H7 (cell line): ENCODE measurements around the gene PNPLA2. TPM values are rescaled to one million over a fixed set of nuclear protein-coding genes. Genes with fewer than 3 reads are reported as not detected.

Experiments
- DNase-seq: peaks from one replicate; pipeline ENCODE4 v3.0.0; 2012
- H3K27me3 ChIP-seq: 2 replicates; pipeline ENCODE4 v1.6.0; 2011; ENCODE audit warnings: mild to moderate bottlenecking, low read length; ENCODE audit not compliant: control insufficient read depth, insufficient read depth
- H3K36me3 ChIP-seq: replicated peaks from 2 replicates; pipeline ENCODE4 v1.5.1; 2011; ENCODE audit warnings: low read length; ENCODE audit not compliant: control insufficient read depth, insufficient read depth
- H3K4me3 ChIP-seq: 2 replicates; pipeline ENCODE4 v1.5.1; 2011; ENCODE audit warnings: low read depth, mild to moderate bottlenecking, control low read depth, low read length, moderate library complexity; ENCODE audit not compliant: insufficient read depth
- total RNA-seq: library from RNA; depleted of rRNA; stranded (reverse); fragments of >200 nt; shearing (Covaris generic); gene quantifications from 2 replicates; pipeline ENCODE4 v1.2.3, GENCODE V29; 2014; rRNA removed

Gene PNPLA2, protein sequence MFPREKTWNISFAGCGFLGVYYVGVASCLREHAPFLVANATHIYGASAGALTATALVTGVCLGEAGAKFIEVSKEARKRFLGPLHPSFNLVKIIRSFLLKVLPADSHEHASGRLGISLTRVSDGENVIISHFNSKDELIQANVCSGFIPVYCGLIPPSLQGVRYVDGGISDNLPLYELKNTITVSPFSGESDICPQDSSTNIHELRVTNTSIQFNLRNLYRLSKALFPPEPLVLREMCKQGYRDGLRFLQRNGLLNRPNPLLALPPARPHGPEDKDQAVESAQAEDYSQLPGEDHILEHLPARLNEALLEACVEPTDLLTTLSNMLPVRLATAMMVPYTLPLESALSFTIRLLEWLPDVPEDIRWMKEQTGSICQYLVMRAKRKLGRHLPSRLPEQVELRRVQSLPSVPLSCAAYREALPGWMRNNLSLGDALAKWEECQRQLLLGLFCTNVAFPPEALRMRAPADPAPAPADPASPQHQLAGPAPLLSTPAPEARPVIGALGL
- 15.7 and 28.7 TPM in 2 replicates for total RNA-seq

DNA sequence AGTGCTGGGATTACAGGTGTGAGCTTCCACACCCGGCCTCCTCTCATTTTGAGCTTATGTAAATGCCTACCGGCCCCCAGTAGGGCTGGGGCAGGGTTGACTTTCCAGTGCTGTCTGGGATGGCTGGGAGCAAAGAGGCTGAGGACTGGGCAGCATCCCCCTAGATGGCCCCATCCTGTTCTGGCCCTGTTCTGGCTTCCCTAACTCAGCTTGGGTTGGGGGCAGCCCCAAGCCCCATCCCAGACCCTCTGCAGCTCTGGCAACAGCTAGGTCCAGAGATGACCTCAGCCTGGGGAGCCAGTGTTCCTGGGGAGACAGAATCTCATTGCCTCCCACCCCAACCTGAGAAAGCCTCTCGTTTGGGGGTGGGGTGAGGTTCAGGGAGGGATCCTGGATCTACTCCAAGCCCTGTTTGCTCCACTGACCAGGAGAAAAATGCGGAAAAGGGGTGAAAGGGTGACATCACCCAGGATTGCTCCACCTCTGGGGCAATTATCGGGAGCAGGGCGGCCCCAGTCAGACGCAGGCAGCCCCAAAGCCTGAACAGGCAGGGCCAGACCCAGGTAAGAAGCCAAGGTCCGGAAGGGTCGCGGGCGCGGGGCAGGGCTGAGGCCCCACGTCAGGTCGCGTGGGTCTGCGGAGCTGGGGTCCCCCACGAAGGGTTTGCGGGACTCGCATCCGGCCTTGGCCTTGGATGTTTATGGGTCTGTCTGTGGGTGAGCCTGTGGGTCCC lies at the start of gene PNPLA2:
Gene PNPLA2 (plus strand): TSS at position 519 of the 733 bp plus-strand sequence. CDS start 805 bp downstream, outside the sequence.
- H3K27me3 ChIP-seq = no peaks in the 10 kb centered on the region
- H3K36me3 ChIP-seq = peaks cover under 1% of the 10 kb centered on the region; the same call in 1 of the 2 replicates
- DNase-seq = no peak
- H3K4me3 ChIP-seq = peak within 1 kb of the TSS; percentile 90

DNA sequence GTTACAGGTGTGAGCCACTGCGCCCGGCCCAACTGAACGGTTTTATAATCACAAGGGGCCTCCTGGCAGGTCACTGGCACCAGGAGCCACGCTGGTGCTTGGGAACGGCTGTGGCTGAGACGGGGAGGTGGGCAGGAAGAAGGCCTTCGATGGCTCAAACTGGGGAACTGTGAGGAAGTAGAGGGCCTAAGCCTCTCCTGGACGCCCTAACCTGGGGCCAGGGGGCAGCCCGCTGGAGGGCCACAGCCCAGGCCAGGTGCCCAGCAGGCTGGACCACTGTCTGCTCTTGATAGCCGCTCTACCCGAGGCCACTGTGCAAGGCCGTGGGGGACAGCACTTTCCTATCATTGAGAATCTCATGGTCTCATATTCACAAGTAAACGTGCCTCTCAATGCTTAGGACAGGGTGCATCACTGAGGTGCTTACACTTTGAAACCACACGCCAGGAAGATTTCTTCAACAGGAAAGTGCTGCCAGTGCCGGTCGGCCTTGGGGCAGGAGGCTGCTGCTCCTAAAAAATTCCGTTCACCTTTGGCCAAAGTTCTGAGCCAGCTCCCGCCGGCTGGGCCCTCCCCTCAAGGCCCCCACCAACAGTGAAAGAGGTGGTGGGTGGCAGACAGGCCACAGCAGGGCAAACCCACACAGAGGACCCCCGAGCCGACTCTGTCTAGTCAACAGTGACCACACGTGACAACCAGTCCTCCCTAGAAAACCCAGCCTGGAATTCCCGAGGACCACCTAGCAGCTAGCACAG lies 48.6 kb upstream of the PNPLA2 start:
- DNase-seq = no peak
- no peaks in the 10 kb centered on the region for H3K27me3 ChIP-seq
- no peak overlapping the region for H3K4me3 ChIP-seq
- peaks cover 13% of the 10 kb centered on the region for H3K36me3 ChIP-seq

DNA sequence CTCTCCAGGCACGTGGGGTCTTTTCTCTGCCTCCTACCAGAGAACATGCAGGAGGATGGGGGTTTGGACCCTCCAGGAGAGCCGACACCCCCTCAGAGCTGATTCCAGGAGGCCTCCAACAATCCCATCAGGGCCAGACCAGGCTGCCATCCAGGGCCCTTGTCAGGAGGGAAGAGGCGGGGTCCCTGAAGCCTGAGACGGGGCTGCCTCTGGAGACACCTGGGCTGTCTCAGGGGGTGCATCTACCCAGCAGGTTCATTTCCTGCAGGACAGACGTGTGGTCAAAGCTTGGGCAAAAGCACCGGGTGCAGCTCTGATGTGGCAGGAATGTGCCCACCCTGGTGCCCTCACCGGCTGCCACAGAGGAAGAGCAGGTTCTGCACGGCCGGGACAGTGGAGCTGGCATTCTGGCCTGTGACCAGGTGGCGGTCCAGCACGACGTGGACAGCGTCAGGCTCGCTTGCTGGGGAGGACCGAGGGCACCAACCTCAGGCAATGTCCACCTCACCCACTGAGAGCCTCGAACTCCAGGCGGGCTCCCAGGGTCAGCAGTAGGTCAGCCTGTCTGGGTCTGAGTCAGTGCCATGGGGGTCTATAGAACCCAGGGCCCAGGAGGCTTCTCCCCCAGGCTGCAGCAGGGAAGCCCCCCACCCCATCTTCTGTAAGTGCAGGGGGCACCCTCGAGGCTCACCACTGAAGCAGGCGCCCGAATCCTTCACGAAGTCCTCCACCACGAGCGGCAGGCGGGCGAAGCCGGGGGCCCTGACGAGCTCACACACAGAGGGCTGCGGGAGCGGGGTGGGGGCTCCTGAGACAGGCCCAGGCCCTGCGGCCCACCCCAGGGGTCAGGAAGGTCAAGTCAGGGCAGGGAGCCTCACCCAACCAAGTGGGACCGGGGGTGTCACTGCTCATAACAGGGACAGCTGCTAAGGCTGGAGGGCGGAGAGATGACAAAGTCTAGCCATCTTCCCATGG lies 47.8 kb upstream of the PNPLA2 start:
- H3K4me3 ChIP-seq = no peak overlapping the region
- no peak for DNase-seq
- H3K36me3 ChIP-seq = peaks cover 13% of the 10 kb centered on the region
- H3K27me3 ChIP-seq = no peaks in the 10 kb centered on the region

DNA sequence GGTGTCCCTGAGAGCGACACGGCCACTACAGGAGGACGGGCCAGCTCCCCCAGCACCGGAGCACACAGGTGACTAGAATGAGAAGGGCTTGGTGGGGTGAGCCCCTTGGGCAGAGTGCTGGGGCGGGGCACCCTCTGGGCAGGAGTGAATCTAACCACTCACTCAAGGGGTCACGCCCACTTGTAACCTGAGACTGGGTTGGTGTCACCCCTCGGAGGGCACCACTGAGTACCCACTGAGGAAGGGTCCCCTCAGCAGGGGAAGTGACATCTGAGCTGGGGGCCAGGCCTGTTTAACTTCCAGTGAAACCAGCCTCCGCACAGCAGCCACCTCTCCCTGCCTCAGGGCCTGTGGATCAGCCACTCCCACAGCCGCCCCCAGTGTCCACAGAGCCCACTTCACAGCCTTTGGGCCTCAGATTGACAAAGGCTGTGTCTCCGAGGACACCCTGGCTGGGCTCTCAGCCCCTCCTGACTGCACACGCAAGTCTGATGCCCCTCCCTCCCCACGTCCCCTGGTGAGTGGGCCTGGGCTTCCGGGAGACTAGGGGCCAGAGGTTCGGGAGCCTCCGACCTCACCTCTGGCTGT lies 47.0 kb upstream of the PNPLA2 start:
- H3K27me3 ChIP-seq = no peaks in the 10 kb centered on the region
- no peak overlapping the region for H3K4me3 ChIP-seq
- peaks cover 9% of the 10 kb centered on the region for H3K36me3 ChIP-seq
- no peak for DNase-seq

DNA sequence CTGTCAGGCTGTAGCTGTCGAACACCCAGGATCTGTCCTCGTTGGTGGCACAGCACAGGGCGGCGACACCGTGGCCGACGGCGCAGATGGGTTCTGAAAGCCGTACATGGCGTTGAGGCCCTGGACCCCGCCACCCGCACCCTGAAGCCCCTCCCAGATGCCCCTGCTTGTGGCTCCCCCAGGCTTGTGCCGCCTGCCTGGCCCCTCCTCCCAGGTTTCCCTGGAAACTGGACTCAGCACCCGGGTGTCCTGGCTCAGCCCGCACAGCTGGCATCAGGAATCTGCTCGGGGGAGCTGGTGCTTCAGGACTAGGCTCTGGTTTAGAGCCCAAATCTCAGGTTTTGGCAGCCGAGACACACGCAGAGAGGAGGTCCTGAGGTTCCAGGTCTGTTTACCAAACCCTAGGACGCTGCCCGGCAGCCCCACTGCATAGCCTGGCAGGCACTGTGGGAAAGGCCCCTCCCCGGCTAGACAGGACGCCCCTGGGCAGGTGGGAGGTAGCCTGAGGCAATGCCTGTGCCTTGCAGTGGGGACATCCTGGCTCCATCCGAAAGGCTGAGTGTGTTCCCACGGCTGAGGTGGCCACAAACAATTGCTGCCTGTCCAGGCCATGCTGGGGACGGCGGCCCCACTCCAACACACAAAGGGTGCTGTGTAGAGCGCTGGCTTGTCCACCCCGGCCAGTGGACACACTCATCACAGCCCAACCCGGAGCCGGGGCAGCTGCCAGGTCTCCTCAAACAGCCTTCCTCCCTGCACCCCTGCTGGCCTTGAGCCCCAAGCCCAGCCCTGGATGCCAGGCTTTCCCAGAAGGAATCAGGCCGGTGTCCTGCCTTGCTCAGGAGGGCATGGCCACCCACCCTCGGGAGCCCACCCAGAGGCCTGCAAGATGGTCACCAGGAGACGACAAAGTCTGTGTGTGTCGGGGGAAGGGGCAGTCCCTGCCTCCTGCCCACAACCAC lies 46.0 kb upstream of the PNPLA2 start:
- Histone ChIP-seq H3K36me3 (peaks cover 9% of the 10 kb centered on the region), H3K4me3 (no peak overlapping the region), H3K27me3 (no peaks in the 10 kb centered on the region)
- DNase-seq = no peak

DNA sequence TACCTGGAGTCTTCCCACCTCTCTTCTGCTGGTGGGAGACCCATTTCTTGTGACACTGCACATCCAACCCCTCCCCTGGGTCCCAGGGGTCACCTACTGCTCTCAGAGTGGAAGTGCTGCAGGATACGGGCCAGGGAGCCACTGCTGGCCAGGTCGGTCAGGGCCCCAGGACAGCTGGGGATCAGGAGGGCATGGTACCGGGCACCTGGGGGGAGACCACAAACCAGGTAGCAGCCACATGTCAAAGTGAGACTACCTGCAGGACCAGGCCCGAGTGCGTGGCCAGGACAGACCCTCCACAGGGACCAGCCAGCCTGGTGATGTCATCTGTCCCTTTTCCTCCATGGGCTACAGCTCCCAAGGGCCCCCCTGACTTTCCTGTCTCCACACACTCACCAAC lies 45.3 kb upstream of the PNPLA2 start:
- no peaks in the 10 kb centered on the region for H3K27me3 ChIP-seq
- H3K36me3 ChIP-seq = peaks cover 9% of the 10 kb centered on the region
- no peak overlapping the region for H3K4me3 ChIP-seq
- DNase-seq = no peak

DNA sequence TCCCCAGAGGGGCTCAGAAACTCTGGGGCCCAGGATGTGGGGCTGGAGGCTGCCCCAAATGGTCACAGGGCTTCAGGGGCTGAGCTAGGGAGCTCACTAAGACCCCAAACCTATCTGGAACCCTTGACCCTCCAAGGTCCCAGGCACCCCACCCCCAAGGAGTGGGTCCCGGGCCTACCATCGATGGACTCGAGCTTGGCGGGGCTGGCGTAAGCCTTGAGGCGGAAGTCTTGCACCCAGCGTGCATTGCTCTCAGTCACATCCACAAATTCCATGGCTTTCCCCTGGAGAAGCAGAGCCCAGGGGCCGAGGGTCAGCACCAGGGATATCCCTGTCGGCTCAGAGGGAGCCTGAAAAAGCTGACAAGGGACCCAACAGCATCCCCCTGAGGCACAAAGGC lies 44.9 kb upstream of the PNPLA2 start:
- peaks cover 9% of the 10 kb centered on the region for H3K36me3 ChIP-seq
- no peak for DNase-seq
- no peak overlapping the region for H3K4me3 ChIP-seq
- H3K27me3 ChIP-seq = no peaks in the 10 kb centered on the region

DNA sequence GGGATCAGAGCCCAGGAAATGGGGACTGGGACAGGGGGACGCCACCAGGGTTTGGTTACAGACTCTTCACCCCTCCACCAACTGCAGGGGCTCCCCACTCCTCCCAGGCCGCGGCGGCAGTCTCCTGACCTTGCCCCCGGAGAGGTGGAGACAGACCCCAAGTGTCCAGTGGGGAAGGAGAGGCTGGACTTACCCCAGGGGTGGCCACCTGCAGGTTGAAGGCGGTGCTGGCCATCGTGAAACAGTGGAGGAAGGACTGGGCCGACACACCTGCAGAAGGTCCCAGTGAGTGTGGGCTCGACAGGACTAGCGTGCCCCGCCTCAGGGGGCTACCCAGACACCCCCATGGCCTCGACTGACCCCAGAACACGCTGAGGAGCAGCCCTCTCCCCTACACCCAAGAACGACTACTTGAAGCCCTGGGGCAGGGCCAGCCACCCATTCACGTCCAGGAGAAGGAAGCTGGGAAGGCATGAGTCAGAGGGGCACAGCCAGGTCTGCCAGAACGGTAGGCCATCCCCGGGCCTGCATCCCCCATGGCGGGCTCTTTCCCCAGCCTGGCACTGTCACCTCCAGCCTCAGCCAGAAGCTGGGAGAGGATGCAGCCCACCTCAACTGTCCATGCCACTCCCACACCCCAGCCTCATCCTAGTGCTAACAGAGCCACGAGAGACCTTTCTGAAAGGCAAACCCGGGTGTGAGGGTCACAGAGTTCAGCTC lies 43.7 kb upstream of the PNPLA2 start:
- no peak for DNase-seq
- Histone ChIP-seq H3K27me3 (no peaks in the 10 kb centered on the region), H3K36me3 (peaks cover 7% of the 10 kb centered on the region), H3K4me3 (no peak overlapping the region)

DNA sequence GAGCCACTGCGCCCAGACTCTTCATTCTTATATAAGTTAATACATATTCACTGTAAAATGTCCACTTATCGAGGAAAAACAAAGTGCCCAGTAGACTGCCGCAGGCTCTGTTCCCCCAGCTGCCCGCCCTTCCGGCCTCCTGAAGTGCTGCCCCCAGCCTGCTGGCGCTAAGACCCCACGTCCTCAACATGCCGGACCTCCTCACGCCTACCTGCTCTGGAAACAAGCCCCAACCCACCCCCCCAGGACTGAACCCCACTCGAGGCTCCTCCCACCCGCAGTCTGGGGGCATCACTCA lies 42.5 kb upstream of the PNPLA2 start:
- Histone ChIP-seq H3K36me3 (peaks cover 3% of the 10 kb centered on the region), H3K4me3 (peak overlapping the region; percentile 88), H3K27me3 (no peaks in the 10 kb centered on the region)
- no peak for DNase-seq

DNA sequence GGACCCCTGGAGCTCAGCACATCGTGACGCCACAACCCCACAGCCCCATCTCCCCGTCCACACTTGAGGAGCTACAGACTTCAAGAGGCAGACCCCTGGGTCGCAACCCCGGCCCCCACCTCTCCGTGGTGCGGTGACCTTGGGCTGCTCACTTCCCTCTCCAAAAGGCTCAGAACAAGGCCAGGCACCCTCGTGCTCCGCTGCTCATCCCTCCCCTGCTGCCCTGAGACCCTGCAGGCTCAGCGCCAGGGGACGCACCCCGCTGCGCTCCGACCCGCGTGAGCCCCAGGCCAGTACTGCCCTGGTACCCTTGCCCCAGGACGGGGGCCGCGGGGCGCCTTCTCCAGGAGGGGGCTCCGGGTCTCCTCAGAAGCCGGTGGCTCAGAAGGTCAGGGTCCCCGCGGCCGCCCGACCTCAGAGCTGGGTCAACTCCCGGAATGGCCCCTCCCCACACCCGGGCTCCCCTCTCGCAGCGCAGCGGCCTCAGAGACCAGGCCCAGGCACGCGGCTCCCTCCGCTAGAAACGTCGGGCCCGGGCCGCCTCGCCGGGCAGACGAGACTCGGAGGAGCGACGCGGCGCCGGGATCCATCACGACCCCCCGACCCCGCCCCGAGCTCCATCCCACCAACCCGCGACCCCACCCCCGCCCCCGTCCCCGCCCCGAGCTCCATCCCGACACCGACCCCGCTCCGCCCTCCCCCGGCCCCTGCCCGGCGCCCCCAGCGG lies 42.0 kb upstream of the PNPLA2 start:
- Histone ChIP-seq H3K36me3 (peaks cover 3% of the 10 kb centered on the region), H3K27me3 (no peaks in the 10 kb centered on the region), H3K4me3 (peak overlapping the region; percentile 88)
- peak; percentile 100 for DNase-seq

DNA sequence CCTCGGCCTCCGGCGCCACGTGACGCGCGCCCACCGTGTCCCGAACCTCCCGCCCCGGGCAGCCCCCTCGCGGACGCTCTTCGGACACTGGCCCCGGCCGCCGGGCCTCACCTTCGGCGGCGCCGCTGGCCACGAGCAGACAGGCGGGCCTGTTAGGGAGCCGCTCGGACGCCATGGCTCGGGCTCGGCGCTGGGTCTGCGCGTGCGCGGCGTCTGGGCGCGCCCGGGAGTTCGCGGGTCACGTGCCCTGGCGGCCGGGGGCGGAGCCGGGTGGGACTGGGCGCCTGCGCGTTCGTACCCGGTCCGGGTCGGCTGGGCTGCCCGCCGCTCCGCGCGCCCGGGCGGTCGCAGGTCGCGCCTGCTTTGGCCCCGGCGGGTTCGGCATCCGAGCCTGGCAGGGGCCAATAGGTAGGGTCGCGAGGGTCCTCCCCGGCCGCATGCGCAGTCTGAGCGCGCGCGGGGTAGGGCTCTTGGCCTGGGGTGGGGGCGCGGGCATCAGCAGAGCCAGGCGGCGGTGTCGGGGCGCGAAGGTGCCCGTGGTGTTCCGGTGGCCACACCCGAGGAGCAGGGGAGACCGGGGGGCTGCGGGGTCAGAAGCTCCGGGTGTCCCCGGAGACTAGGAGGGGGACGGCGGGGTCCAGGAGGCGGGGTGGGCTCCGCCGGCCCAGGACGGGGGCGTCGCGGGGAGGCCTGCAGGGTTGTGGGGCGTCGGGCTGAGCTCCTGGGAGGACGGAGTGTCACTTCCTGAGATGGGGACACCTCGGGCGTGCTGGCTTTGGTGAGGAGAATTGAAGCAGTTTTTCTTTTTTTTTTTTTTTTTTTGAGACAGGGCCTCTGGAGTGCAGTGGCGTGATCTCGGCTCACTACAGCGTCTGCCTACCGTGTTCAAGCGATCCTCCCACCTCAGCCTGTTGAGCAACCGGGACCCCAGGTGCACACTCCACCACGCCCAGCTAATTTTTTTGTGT lies 41.1 kb upstream of the PNPLA2 start, which contains the start of gene GATD1:
Gene GATD1 (minus strand): TSS at position 200 of the 968 bp plus-strand sequence. CDS start 25 bp downstream, at position 175.
- H3K27me3 ChIP-seq = no peaks in the 10 kb centered on the region
- peak; percentile 100 for DNase-seq
- peak within 1 kb of the TSS; percentile 88 for H3K4me3 ChIP-seq
- peaks cover 2% of the 10 kb centered on the region for H3K36me3 ChIP-seq
